GM18870 (cell line): Measurements from ENCODE around the gene BTAF1.
"Not testable (repeated sequence)": the region's sequence is repeated elsewhere in the genome, so short reads cannot be mapped to it uniquely, and the experiment has no call there.

ENCODE experiments used
- ATAC-seq: cut with Tn5 transposase; IDR thresholded peaks from one replicate; pipeline ENCODE4 v1.9.1; 2021; ENCODE audit warnings: moderate library complexity; ENCODE audit not compliant: unreplicated experiment

Gene BTAF1

DNA sequence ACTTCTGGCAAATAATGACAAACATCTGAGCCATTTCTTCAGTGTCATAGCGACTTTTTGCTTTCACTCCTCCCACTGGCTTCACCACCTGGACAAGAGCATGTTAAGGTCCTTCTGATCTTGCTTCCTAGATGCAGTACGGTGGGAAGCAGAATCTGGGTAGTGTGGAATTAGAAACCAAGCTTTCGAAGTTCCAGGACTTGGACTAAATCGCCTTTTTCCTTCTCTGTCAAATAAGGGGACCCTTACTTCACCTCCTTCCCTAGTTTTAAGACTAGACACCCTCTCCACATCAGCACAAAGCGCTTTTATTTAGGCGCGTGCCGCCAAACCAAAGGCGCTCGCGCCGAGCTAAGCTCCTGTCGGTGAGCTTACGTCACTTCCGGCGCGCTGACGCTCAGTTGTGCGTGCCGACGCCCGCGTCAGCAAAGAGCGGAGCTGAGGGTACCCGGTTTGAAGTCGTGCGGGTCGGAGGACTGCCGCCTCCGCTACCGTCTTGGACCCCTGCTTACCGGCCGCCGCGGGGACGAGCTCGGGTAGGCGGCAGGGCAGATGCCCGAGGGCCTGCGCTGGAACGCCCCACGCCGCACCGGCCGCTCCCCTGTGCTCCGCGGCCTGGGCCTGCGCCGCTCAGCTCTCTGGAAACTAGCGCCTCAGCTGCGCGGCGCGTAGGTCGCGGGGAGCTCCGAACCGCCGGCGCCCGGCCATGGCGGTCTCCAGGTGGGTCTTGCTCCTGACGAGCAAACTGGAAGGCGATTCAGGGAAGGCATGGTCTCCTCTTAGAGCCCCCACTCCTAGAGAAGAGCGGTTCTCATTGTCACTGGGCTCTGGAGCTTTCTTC is at the start of gene BTAF1:
BTAF1 (plus strand) TSS at position 400 of the 841 bp plus-strand sequence; CDS start at position 707, 307 bp downstream.
- peak; percentile 93 for ATAC-seq

DNA sequence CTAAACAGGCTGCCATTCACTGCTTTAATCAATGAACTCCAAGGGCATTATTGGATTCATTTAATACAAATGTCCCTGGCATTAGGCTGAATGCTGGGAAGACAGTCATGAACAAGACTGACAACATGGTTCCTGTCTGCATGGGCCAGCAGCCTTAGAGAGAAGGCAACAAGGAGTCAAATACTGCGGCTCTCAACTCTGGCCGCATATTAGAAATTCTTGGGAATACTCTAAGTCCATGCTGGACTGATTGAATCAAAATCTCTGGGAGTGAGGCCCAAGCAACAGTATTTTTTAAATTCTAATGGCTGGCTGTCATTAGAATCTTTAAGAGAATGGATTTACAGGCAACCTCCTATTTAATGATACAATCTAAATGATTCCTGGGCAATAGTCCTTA is 48.4 kb upstream of the BTAF1 start:
- no peak for ATAC-seq

DNA sequence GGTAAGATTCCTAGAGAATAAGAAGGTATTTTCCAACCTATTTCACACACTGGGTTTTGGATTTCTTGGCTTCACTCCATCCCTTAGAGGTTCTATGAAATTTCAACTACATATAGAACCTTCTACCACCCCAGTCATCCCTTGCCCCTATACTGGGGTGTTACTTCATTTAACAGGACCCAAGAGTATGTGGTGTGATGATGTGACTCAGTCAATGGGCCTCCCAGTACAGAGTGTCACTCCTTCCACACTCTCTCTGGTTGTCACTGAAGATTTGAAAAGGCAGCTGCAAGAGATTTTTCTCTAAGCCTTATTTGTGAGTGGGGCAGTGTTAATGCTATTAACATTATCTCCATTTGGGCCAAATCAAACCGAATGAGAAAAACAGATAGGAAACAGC is 47.8 kb upstream of the BTAF1 start:
- no peak for ATAC-seq

DNA sequence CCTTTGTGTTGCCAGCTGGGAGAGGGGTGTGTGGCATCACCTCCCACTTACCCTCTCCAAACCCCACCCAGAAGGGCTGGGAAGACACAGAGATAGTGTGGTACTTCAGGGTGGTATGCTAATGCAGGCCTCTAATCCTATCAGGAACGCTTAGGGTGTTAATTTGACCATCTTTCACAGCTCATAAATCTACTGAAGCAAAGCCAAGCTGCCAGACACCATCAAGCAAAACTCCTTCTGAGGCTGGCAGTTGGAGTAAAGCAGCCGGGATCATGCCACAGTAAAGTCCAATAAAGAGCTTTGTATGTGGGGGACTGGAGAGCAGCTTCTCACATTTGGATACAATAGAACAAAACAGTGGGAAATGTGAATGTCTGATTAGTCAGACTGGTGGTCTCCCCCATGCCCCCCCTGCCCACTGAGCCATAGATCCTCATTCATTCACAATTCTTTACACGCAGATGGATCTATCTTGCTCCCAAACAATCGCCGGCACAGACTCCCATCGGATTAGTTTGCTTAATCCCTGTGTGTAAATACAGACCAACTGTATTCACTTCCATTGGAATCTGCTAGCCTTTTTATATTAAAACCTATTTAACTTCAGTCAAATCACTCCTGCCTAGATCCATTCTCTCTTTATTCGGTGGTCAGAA is 43.9 kb upstream of the BTAF1 start:
- ATAC-seq, result no peak

GRCh38 chr10:91880310-91880709 is 43.3 kb upstream of the BTAF1 start:
- ATAC-seq, result no peak

- ATAC-seq, result no peak
These were observed 39.8 kb upstream of the BTAF1 start for GRCh38 chr10:91883549-91884444.

DNA sequence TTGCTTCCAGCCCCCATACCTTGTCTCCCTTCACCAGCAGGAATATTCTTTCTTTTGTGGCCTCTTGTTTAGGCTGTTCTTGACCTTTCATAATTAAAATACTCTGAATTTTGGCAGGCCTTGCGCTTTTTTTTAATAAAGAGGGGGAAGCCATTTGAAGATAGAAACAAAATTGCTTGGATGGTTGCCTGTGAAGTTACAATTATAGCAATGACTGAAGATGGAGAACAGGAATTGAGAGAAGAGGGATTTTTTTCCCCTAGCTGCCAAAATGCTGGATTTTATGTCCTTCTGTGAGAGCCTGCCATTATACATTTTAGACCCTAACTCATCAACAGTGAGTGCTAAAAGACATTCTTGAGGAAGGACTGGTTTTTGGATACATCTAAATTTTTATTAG is 39.0 kb upstream of the BTAF1 start:
- ATAC-seq, result no peak

DNA sequence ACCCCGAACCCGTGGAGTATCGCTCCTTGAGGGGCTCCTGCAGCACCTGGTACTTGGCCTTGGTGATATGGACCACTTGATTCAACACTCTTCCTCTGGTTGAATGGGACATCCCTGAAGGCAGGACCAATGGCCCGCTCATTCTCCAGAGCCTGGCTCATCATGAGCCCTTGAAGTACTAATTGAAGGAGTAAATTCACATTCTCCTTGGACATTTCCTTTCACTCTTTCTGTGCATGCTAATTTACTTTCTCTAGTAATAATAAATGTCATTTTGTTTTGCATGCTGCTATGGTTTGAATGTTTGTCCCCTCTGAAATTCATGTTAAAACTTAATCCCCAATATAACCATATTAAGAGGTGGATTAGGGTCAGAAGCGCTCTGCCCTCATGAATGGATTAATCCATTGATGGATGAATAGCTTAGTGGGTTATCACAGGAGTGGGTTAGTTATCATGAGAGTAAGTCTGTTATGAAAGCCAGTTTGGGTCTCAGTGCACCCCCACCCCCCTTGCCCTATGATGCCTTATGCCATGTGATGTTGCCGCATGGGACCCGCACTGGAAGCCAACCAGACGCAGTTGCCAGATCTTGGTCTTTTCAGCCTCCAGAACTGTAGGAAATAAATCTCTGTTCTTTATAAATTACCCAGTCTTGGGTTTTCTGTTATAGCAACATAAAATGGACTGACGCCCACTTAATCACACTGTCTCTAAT is 38.0 kb upstream of the BTAF1 start:
- no peak for ATAC-seq

DNA sequence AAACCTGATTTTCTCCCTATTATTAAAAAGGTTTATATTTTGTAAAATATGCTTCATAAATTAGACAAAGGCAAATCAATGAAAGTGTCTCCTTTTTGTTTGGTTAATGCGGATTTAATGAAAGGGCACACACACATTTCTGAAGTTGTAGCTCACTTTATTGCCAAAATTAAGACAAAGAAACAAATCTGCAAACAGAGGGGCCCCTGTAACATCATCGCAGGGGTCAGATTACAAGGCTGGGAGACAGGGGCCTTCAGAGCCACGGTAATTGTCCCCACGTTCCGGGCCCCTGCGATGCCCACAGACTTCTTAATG is 36.7 kb upstream of the BTAF1 start:
- ATAC-seq, result no peak

- no peak for ATAC-seq
These were observed 36.1 kb upstream of the BTAF1 start for GRCh38 chr10:91887272-91888076.

DNA sequence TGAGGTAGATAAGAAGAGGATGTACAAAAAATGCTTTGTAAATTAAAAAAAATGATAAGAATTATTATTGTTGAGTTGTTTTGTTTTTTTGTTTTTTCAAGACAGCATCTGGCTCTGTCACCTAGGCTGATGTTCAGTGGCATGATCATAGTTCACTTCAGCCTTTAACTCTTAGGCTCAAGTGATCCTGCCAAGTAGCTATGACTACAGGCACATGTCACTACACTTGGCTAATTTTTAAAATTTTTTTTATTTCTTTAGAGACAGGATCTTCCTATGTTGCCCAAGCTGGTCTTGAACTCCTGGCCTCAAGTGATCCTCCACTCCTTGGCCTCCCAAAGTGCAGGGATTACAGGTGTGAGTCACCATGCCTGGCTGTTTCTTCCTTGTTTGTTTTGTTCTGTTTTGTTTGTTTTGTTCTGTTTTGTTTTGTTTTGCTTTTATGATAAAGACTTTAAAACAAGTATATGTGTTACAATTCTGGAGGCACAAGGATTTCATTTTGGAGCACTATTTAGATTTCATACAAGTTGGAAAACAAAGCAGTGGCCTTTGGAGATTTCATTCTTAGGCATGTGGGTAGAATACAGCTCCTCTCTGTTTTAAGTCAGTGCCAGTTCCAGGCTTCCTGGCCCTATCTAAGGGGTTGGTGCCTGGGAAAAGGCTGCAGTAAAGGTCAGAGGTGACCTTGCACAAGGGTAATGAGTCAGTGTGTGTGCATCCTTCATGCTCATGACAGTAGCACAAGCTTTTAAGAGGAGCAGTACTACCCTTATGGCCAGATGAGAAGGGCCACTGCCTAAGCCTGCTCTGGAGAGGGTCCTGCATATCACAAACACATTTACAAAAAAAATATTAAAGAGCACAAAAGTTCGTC is 32.2 kb upstream of the BTAF1 start:
- ATAC-seq, result no peak

DNA sequence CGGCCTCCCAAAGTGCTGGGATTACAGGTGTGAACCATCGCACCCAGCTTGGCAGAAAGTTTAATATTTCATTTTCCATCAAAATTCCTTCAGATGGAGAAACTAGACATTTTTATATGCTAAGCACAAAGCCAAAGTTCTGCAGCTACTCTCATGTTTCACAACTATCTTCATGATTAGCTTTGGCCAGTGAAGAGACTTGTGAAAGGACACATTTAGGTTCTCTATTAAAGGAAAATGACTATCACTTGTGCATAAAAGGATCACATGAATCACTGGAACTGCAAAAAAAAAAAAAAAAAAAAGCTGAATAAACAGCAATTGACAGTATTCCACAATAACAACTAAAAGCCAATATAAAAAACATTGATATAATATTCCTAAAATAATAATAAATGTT is 30.5 kb upstream of the BTAF1 start:
- ATAC-seq, result no peak

DNA sequence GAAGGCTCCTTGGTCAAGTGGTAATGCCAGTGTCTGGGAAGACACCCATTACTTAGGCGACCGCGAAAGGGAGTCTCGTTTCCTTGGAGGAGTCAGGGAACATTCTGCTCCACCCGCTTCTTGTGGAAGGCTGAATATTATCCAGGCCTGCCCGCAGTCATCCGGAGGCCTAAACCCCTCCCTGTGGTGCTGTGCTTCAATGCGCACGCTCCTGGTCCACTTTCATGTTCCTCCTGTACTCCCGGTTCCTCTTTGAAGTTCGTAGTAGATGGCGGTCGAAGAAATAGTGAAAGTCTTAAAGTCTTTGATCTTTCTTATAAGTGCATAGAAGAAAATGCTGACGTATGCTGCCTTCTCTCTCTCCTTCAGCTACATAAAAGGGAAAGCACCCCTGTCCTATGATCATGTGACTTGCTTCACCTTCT is 29.3 kb upstream of the BTAF1 start:
- not testable (repeated sequence) for ATAC-seq

DNA sequence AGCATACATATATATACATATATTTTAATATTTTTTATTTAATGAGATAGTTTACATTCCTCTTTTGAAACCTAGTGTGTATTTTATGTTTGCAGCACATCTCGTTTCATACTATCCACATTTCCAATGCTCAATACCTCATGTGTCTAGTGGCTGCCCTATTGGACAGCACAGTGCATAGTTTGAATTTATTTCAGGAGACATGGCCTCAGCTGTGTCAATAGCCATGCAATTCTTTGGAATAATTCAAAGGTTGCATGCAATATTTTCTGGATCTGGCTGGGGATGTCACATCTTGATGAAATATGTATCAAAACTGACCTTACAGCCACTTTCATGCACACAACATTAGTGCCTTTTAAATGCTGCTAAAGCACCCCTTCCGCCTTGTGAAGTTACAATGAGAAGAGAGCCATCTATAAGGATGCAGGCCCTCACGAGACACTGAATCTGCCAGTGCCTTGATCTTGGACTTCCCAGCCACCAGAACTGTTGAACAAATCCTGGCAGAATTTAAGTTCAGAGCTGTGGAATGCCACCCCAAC is 27.3 kb upstream of the BTAF1 start:
- ATAC-seq, result no peak

DNA sequence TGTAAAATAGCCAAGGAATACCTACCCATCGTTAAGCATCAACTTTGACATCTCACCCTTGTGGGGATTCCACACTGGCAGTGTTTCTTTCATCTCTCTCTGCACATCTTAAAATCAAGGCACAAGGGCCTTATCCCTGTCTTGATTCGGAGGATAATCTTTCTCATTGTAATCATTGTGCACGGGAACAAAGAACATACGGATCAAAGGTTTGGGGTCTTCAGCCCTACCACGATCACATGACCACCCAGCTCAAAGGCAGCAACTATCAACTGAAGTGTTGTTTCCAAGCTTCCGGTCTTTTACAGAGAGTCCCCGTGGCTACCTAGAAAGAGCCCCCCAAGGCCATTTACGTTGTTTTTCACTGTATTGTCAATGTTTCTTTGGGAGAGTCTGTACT is 26.1 kb upstream of the BTAF1 start:
- ATAC-seq, result no peak

- no peak for ATAC-seq
These were observed 21.5 kb upstream of the BTAF1 start for GRCh38 chr10:91901784-91902677.

GRCh38 chr10:91907033-91907594 is 16.5 kb upstream of the BTAF1 start:
- no peak for ATAC-seq
